HG02642 (cell line): ENCODE measurements around the gene SLC31A1.
"Not testable (repeated sequence)": the region's sequence is repeated elsewhere in the genome, so short reads cannot be mapped to it uniquely, and the experiment has no call there.

Experiments
- ATAC-seq: cut with Tn5 transposase; IDR thresholded peaks from one replicate; pipeline ENCODE4 v1.9.1; 2021; ENCODE audit warnings: mild to moderate bottlenecking; ENCODE audit not compliant: unreplicated experiment, poor library complexity

The SLC31A1 gene

DNA sequence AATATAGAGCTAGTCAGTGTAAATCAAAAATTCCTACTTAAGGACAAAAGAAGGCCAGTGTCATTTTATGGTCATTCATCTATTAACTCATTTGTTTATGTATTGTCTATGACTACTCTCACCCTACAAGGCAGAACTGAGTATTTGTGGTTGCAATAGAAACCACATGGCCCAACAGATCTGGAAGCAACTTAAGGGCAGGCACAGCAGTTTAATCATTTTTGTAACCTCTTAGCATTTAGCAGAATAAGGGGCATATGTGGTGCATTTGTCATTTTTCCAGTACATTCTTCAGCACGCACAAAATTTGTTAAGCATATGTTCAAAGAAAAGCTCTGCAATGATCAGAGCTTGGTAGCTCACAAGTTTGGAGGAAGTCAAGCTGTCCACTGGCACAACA lies 1.4 kb upstream of the SLC31A1 start:
- peak; percentile 49 for ATAC-seq

- no peak for ATAC-seq
Observed at GRCh38 chr9:113220467-113221002, 809 bp upstream of the SLC31A1 start.

GRCh38 chr9:113221800-113222481 lies 597 bp downstream of the SLC31A1 start:
- ATAC-seq, result no peak

- no peak for ATAC-seq
Observed at GRCh38 chr9:113222482-113222841, 1.1 kb downstream of the SLC31A1 start.

- no peak for ATAC-seq
Observed at GRCh38 chr9:113223963-113224362, 2.6 kb downstream of the SLC31A1 start.

DNA sequence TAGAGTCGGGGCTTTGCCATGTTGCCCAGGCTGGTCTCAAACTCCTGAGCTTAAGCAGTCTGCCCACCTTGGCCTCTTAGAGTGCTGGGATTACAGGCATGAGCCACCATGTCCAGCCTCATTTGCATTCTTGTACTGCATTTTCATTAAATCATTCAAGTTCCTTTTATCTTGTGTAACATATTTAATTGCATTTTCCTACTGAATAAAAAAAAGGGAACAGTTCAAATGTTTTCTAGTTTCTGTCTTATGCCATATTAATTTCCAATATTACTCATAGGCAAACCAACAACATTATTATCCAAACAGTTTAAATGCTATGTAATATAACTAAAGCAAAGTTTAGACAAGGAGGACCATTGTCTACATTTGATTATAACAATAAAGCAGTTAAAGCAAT lies 6.1 kb downstream of the SLC31A1 start:
- ATAC-seq, result no peak

DNA sequence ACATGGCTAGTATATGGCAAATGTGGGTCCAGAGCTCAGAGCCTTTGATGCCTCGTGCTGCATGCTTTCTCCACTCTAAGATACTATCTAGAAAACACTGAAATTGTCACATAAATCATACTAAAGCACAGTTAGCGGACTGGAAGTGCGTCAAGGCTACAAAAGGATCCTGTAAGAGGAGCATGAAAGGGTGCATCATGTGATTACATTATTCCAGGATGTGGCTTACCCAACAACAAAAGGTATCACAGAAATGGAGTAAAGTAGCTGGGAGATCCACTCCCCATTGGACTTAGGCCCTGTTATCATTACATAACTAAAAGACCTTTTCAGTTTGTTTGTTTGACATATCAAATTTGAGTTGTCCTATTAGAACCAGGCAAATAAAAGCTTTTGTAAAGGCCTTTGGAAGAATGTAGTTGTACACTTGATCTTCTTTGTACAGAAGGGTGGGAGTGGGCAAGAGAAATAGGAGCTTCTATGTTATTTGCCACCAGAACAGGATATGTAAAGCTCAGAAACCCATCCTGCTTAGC lies 6.9 kb downstream of the SLC31A1 start:
- ATAC-seq, result no peak

DNA sequence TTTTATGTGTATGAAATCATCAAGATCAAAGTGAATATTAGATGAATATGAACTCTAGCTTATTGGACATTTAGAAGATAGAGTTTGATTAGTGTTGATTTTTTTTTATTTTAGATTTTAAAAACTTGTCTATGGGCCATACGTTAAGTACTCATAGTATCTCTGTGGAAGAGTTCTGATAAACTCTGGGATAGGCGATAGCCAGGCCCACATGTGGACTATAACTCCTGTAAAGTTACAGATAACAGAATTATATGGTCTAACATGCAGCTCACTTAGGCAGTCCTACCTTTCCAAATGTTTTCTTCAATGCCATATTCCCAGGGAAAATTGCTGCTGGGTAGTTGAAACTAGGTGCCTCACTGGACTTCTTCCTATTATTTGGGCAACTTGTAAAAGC lies 10.4 kb downstream of the SLC31A1 start:
- no peak for ATAC-seq

DNA sequence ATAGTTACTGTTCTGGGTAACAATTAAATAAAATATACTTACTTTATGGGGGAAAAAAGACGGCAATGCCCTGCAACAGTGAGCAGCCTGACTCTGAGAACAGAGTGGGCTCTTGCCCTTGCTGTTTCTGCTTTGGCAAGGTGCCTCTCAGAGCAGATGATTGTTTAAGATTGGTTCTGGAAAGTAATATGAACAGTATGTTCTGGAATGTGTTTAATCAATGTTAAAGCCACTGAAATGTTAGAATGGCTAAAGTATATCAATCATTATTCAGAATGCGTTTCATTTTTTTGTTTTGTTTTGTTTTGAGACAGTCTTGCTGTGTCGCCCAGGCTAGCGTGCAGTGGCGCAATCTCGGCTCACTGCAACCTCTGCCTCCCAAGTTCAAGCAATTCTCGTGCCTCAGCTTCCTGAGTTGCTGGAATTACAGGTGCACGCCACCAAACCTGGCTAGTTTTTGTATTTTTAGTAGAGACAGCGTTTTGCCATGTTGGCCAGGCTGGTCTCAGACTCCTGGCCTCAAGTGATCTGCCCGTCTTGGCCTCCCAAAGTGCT lies 14.4 kb downstream of the SLC31A1 start:
- not testable (repeated sequence) for ATAC-seq

GRCh38 chr9:113237026-113237425 lies 15.7 kb downstream of the SLC31A1 start:
- ATAC-seq, result no peak

DNA sequence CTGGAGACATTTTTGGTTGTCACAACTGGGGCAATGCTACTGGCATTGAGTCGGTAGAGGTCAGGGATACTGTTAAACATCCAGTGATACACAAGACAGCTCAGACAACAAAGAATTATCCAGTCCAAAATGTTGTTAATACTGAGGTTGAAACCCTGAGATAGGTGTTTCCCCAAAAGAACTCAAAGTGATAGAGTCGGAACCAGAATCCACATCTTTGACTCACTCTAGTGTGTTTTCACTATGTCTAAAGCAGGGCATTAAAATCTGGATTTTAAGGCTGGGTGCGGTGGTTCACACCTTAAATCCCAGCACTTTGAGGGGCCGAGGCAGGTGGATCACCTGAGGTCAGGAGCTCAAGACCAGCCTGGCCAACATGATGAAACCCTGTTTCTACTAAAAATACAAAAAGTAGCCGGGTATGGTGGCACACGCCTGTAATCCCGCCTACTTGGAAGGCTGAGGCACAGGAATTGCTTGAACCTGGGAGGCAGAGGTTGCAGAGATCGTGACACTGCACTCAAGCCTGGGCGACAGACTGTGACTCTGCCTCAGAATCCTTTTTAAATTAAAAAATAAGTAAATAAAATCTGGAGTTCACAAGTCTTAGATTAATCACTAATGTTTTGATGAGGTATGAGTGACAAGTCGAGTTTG lies 17.0 kb downstream of the SLC31A1 start:
- ATAC-seq, result no peak

DNA sequence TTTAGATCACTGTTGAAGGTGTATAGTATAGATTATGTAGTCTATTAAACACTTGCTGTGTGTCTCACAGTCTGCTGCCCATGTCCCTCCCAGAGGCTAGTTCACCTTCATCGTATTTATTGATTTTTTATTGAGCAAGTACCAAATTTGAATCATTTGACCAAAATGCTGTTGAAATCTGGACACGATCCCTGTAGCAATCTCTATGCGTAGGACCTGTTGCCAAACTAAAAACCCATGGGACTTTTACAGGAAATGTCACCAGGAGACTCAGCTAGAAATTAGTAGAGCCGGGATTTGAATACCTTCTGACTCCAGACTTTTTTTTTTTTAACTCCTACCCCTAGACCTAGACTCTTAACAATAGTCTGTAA lies 17.5 kb downstream of the SLC31A1 start:
- ATAC-seq, result no peak

- ATAC-seq, result no peak
Observed at GRCh38 chr9:113241161-113241560, 19.8 kb downstream of the SLC31A1 start.

DNA sequence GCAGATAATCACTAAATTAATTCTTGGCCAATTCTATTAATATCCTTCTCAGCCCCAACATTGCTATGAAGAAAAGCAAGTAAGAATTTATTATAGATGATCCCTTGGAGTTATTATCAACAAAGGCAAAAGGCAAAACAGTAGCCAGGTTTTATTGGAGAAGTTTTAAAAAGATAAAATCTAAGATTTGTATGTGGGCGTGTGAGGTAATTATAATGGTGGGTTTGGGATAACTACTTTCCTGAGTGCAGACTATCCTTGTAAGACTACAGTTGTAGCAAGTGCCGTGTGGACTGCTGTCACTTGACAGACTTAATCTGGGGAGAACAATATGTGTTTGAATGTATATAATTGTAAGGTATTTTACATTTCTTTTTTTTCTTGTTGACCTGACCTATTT lies 23.2 kb downstream of the SLC31A1 start:
- no peak for ATAC-seq

- ATAC-seq, result no peak
Observed at GRCh38 chr9:113245894-113246293, 24.6 kb downstream of the SLC31A1 start.

- ATAC-seq, result no peak
Observed at GRCh38 chr9:113246928-113247327, 25.6 kb downstream of the SLC31A1 start.

DNA sequence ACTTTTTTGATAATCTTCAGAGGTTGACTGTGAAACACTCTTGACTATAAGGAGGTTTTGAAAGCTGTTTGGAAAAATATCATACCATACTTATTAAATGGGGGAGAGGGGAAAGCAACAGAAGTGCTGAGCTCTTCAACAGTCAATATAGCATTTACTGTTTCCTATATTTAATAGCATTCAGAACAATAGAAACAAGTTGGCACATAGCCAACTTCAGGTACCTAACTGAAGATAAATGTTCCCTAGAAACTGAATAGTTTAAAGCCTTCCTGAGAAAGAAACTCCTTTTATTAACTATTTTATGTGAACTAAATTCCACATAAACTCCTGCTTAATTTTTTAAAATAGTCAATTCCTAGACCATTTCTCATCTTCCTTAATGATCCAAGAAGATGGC lies 26.3 kb downstream of the SLC31A1 start:
- ATAC-seq, result no peak

DNA sequence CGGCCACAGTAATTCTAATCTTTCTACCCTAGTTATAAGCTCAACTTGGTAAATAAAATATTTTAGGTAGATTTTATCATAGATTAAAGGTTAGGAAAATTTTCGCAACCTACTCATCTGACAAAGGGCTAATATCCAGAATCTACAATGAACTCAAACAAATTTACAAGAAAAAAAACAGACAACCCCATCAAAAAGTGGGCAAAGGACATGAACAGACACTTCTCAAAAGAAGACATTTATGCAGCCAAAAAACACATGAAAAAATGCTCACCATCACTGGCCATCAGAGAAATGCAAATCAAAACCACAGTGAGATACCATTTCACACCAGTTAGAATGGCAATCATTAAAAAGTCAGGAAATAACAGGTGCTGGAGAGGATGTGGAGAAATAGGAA lies 28.3 kb downstream of the SLC31A1 start:
- not testable (repeated sequence) for ATAC-seq

- ATAC-seq, result no peak
Observed at GRCh38 chr9:113250807-113251206, 29.5 kb downstream of the SLC31A1 start.

- ATAC-seq, result no peak
Observed at GRCh38 chr9:113254991-113255390, 33.6 kb downstream of the SLC31A1 start.

- ATAC-seq, result no peak
Observed at GRCh38 chr9:113255438-113255837, 34.1 kb downstream of the SLC31A1 start.
